ENCODE measurements around the gene FAM151B. TPM values are rescaled to one million over a fixed set of nuclear protein-coding genes. Genes with fewer than 3 reads are reported as not detected.

Gene FAM151B
- total and polyA plus RNA-seq, 9 of the 15 experiments (the other 6 are each of a cell fraction or from before 2014, with no cell fraction given), result 0.10 to 0.46 (median 0.22) TPM; not detected in 2

DNA sequence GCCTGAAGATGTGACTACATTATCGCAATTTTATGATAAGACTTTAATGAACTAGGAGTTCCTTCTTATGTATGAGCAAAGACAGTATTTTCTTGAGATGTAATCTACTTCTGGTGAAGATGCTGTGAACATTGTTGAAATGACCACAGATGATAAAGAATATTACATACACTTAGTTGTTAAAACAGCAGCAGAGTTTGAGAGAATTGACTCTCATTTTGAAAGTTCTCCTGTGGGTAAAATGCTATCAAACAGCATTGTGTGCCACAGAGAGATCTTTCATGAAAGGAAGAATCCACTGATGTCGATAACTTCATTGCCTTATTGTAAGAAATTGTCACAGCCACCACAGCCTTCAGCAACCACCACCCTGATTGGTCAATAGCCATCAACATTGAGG is 8.0 kb downstream of the FAM151B start:
- Histone ChIP-seq H3K36me3 (ENCODE audit: control insufficient read depth, insufficient read depth, low read length) (no peaks in the 10 kb centered on the region), H2AFZ (ENCODE audit: low read depth, low read length) (no peak overlapping the region), H3K9ac (ENCODE audit: insufficient read depth in 1 of 2, low read depth in 2 of 2, low read length in 2 of 2) (no peak overlapping the region), H3K4me3 (no peak overlapping the region), H4K20me1 (replicated peaks; ENCODE audit: control insufficient read depth, insufficient read depth, low read length) (no peaks in the 10 kb centered on the region), H3K79me2 (ENCODE audit: control insufficient read depth, insufficient read depth, low read length) (no peaks in the 10 kb centered on the region), H3K27ac (ENCODE audit: extremely low read depth, low read depth, low read length) (no peak overlapping the region), H3K9me3 (replicated peaks; ENCODE audit: control insufficient read depth, insufficient read depth, low read depth, low read length) (no peaks in the 10 kb centered on the region), H3K9me1 (ENCODE audit: control insufficient read depth, insufficient read depth, low read length) (no peaks in the 10 kb centered on the region), H3K27me3 (ENCODE audit: control insufficient read depth in 2 of 2, insufficient read depth in 2 of 2, low read length in 2 of 2) (peaks cover 4 to 11% of the 10 kb centered on the region in 2 experiments; a peak in 2 of 5 replicates), H3K4me1 (replicated peaks in 1 of 2; ENCODE audit: control insufficient read depth in 2 of 2, insufficient read depth in 2 of 2, low read length in 2 of 2) (no peaks in the 10 kb centered on the region), H3K4me2 (ENCODE audit: insufficient read depth, low read length) (no peak overlapping the region)
- ATAC-seq (no peak), FAIRE-seq (no peak), DNase-seq (ENCODE audit: extremely low read depth in 1 of 4, low spot score in 3 of 4) (no peak)
- 3% methylated on average over 2 of the region's 2 CpGs for WGBS (ENCODE audit: insufficient coverage, low coverage, missing lambda C conversion rate)
- POLR2A ChIA-PET, result no interaction called here
- no TSS peak for BruUV-seq (replicated peaks)
- CTCF ChIA-PET (ENCODE audit: low intra/inter-chr PET ratio), result no interaction called here
- in situ Hi-C loops (cut with MboI), result no loop called here
- intact Hi-C loops (cut with micrococcal nuclease), result no loop called here
- TF ChIP-seq ZNF184 (CRISPR knock-in tag; IDR thresholded peaks at IDR 0.05) (no peak), CBX2 (IDR thresholded peaks at IDR 0.05; ENCODE audit: insufficient read depth, low read length, poor library complexity, severe bottlenecking) (no peak), MEF2A (IDR thresholded peaks at IDR 0.05; ENCODE audit: control insufficient read depth, low read depth, low read length) (no peak), ZNF830 (CRISPR knock-in tag; IDR thresholded peaks at IDR 0.05) (no peak), KLF16 (IDR thresholded peaks at IDR 0.05) (no peak), TEAD1 (CRISPR knock-in tag; IDR thresholded peaks at IDR 0.05) (no peak)
- TF ChIP-seq, protein P1, sequence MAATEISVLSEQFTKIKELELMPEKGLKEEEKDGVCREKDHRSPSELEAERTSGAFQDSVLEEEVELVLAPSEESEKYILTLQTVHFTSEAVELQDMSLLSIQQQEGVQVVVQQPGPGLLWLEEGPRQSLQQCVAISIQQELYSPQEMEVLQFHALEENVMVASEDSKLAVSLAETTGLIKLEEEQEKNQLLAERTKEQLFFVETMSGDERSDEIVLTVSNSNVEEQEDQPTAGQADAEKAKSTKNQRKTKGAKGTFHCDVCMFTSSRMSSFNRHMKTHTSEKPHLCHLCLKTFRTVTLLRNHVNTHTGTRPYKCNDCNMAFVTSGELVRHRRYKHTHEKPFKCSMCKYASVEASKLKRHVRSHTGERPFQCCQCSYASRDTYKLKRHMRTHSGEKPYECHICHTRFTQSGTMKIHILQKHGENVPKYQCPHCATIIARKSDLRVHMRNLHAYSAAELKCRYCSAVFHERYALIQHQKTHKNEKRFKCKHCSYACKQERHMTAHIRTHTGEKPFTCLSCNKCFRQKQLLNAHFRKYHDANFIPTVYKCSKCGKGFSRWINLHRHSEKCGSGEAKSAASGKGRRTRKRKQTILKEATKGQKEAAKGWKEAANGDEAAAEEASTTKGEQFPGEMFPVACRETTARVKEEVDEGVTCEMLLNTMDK (IDR thresholded peaks at IDR 0.05; ENCODE audit: borderline replicate concordance, insufficient read depth, low read depth, low read length, poor library complexity, severe bottlenecking), result no peak
- TF ChIP-seq, protein P2, sequence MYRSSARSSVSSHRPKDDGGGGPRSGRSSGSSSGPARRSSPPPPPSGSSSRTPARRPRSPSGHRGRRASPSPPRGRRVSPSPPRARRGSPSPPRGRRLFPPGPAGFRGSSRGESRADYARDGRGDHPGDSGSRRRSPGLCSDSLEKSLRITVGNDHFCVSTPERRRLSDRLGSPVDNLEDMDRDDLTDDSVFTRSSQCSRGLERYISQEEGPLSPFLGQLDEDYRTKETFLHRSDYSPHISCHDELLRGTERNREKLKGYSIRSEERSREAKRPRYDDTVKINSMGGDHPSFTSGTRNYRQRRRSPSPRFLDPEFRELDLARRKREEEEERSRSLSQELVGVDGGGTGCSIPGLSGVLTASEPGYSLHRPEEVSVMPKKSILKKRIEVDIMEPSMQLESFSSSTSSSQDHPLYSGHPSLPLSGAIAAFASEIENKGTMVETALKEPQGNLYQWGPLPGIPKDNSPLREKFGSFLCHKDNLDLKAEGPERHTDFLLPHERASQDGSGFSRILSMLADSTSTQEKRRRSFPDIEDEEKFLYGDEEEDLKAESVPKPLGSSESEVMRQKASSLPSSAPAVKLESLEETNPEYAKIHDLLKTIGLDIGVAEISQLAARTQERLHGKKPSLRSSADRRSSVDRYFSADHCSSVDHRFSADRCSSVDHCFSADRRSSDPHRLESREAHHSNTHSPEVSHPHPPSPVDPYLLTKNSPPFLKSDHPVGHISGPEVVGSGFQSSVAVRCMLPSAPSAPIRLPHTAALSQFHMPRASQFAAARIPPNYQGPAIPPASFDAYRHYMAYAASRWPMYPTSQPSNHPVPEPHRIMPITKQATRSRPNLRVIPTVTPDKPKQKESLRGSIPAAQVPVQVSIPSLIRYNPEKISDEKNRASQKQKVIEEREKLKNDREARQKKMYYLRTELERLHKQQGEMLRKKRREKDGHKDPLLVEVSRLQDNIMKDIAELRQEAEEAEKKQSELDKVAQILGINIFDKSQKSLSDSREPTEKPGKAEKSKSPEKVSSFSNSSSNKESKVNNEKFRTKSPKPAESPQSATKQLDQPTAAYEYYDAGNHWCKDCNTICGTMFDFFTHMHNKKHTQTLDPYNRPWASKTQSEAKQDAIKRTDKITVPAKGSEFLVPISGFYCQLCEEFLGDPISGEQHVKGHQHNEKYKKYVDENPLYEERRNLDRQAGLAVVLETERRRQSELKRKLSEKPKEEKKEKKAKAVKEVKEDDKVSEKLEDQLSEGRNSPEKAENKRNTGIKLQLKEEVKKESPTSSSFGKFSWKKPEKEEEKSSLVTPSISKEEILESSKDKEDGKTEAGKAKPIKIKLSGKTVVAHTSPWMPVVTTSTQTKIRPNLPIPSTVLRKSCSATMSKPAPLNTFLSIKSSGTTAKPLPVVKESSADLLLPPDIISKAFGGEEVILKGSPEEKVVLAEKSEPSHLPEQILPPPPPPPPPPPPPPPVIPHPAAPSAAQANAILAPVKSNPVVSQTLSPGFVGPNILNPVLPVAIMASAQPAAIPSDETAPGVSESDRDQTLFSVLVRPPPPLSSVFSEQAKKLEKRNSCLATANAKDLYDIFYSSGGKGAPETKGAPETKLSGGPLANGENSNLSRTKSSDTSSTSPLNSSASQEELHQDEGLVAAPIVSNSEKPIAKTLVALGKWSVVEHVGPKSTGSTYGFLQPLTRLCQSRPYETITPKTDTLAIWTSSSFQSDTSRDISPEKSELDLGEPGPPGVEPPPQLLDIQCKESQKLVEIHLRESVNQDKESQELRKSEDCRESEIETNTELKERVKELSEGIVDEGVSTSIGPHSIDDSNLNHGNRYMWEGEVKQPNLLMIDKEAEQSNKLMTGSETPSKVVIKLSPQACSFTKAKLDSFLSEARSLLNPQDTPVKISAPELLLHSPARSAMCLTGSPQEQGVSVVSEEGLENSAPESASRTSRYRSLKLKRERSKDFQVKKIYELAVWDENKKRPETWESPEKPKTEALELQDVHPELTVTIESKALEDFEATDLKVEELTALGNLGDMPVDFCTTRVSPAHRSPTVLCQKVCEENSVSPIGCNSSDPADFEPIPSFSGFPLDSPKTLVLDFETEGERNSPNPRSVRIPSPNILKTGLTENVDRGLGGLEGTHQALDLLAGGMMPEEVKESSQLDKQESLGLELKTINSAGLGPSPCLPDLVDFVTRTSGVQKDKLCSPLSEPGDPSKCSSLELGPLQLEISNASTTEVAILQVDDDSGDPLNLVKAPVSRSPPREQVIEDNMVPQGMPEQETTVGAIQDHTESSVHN (IDR thresholded peaks at IDR 0.05; ENCODE audit: borderline replicate concordance in 1 of 2, low read depth in 1 of 2), result no peak
- TF ChIP-seq, protein P3, sequence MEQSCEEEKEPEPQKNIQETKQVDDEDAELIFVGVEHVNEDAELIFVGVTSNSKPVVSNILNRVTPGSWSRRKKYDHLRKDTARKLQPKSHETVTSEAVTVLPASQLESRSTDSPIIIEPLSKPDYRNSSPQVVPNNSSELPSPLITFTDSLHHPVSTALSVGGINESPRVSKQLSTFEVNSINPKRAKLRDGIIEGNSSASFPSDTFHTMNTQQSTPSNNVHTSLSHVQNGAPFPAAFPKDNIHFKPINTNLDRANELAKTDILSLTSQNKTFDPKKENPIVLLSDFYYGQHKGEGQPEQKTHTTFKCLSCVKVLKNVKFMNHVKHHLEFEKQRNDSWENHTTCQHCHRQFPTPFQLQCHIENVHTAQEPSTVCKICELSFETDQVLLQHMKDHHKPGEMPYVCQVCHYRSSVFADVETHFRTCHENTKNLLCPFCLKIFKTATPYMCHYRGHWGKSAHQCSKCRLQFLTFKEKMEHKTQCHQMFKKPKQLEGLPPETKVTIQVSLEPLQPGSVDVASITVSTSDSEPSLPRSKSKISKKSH (CRISPR knock-in tag; IDR thresholded peaks at IDR 0.05), result no peak
